Gastrocnemius medialis (tissue), 4 donors: ENCODE data around the gene PAX6.

ENCODE experiments used
- POLR2A ChIP-seq, 2 donors: fragments of 450-650 bp; IDR thresholded peaks; one replicate each; pipeline ENCODE4 v1.6.1; 2017; ENCODE audit warnings: antibody characterized with exemption in 2 of 2, mild to moderate bottlenecking in 2 of 2, moderate library complexity in 2 of 2
- TF ChIP-seq, protein P1 (sequence below), 5 experiments: fragments of 450-650 bp in 3 of 5; fragments of 200-600 bp in 2 of 5; sonication (generic) in 2 of 5; IDR thresholded peaks in 4 of 5; conservative IDR thresholded peaks in 1 of 5; 1 replicate in 4 of 5; 2 replicates in 1 of 5; pipeline ENCODE4 v1.5.1; 2016 to 2019; ENCODE audit warnings: antibody characterized with exemption in 5 of 5, mild to moderate bottlenecking in 3 of 5, moderate library complexity in 3 of 5

DNA sequence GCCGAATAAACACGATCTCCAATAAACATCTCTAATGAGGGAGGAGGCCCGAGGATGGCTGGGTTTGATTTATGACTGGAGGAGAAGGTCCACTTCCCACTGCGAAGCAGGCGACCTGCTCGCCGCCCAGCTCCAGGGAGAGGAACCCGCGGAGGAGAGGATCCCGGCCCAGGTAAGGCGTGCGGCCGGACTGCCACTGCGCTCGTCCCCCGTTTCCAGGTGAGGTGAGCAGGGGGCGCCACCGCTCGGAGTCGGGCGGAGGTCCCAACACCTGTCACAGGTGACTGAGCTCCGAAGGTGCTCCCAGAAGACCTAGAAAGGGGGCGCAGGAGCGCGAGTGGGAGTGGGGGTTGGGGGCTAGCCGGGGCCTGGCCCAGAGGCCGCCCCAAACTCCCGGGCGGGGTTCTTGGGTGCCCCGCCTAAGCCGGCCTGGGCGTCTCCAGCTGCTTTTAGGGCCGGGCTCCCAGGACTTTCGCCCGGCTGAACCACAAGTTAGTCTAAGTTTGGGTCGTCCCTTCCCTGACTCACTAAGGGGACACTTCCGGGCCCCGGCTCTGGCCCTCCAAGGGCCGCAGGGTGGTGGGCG is 5.4 kb upstream of the PAX6 start:
- TF ChIP-seq, protein P1, sequence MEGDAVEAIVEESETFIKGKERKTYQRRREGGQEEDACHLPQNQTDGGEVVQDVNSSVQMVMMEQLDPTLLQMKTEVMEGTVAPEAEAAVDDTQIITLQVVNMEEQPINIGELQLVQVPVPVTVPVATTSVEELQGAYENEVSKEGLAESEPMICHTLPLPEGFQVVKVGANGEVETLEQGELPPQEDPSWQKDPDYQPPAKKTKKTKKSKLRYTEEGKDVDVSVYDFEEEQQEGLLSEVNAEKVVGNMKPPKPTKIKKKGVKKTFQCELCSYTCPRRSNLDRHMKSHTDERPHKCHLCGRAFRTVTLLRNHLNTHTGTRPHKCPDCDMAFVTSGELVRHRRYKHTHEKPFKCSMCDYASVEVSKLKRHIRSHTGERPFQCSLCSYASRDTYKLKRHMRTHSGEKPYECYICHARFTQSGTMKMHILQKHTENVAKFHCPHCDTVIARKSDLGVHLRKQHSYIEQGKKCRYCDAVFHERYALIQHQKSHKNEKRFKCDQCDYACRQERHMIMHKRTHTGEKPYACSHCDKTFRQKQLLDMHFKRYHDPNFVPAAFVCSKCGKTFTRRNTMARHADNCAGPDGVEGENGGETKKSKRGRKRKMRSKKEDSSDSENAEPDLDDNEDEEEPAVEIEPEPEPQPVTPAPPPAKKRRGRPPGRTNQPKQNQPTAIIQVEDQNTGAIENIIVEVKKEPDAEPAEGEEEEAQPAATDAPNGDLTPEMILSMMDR (IDR thresholded peaks at IDR 0.05 in 4 of 5, conservative IDR thresholded peaks at IDR 0.05 in 1 of 5) = no peak
- TF ChIP-seq POLR2A (IDR thresholded peaks at IDR 0.05) = no peak
